T47D (cell line): ENCODE results near the gene SFI1.
"Not testable (repeated sequence)": the region's sequence is repeated elsewhere in the genome, so short reads cannot be mapped to it uniquely, and the experiment has no call there.

Source experiments
- DNase-seq, 2 experiments: peaks; one replicate each; pipeline versions ENCODE4 v3.0.0 to v3.0.0-alpha.2; 2011 to 2012; ENCODE audit warnings: low read depth in 1 of 2, low spot score in 1 of 2
- JUND ChIP-seq: IDR thresholded peaks from 2 replicates; pipeline ENCODE4 v1.6.1; 2012; ENCODE audit warnings: low read depth
- in situ Hi-C: cut with HindIII; loops from 2 replicates; pipeline ENCODE4 v1.10.0; 2016; ENCODE audit warnings: low sequenced_read_pairs, low pct_unique_long_range_greater_than_20kb

Gene SFI1

GRCh38 chr22:31654408-31654807 is 158.1 kb downstream of the SFI1 start:
- in situ Hi-C loops, result no loop called here
- TF ChIP-seq JUND, result no peak
- no peak for DNase-seq

DNA sequence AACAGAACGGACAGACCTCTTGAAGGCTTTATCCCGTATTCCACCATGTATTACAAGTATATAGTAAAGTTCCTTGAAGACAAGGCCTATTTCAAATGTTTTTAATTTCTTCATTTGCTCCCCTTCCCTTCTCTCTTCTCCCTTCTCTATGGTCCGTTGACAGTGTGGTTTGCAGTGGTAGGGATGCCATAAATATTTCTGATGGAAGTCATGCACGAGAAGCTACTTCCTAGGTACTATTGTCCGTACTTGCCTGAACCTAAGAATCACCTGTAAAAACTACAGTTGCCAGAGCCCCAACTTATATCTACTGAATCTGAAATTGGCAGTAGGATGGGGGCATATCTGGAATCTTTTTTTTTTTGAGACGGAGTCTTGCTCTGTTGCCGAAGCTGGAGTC is 162.9 kb downstream of the SFI1 start:
- in situ Hi-C loops, result no loop called here
- TF ChIP-seq JUND, result no peak

GRCh38 chr22:31660860-31661341 is 164.6 kb downstream of the SFI1 start:
- DNase-seq, in situ Hi-C loops: not testable (repeated sequence)

More for the DNA sequence above, 162.9 kb downstream of the SFI1 start:
- DNase-seq, result no peak

GRCh38 chr22:31661851-31662667 is 165.7 kb downstream of the SFI1 start, which contains the start of gene PISD:
PISD (minus strand) TSS chr22:31662215; CDS start chr22:31662208, 7 bp downstream.
- no peak for TF ChIP-seq JUND
- DNase-seq, result peak; percentile 84 to 97
- in situ Hi-C loops, result no loop called here

- no peak for TF ChIP-seq JUND
- in situ Hi-C loops, result no loop called here
- DNase-seq, result no peak
These were observed 166.3 kb downstream of the SFI1 start for GRCh38 chr22:31662668-31663037.
